Mucosa of rectum (tissue), 2 donors: ENCODE measurements around the gene MPDZ.

Experiments used
- H3K27ac ChIP-seq, 2 donors: one replicate each; pipeline ENCODE4 v1.7.0; 2013; ENCODE audit warnings: inconsistent platforms in 2 of 2, low read depth in 2 of 2, low read length in 2 of 2
- H3K27me3 ChIP-seq, 2 donors: one replicate each; pipeline ENCODE4 v1.7.0; 2013; ENCODE audit warnings: low read length in 2 of 2; ENCODE audit not compliant: control insufficient read depth in 2 of 2, insufficient read depth in 2 of 2
- H3K36me3 ChIP-seq, 2 donors: one replicate each; pipeline ENCODE4 v1.7.0; 2013; ENCODE audit warnings: low read length in 2 of 2; ENCODE audit not compliant: control insufficient read depth in 2 of 2, insufficient read depth in 2 of 2
- H3K4me1 ChIP-seq, 2 donors: one replicate each; pipeline ENCODE4 v1.7.0; 2013; ENCODE audit warnings: low read length in 2 of 2, mild to moderate bottlenecking in 1 of 2; ENCODE audit not compliant: control insufficient read depth in 2 of 2, insufficient read depth in 2 of 2
- H3K4me3 ChIP-seq, 2 donors: one replicate each; pipeline ENCODE4 v1.7.0; 2013; ENCODE audit warnings: low read length in 2 of 2
- H3K9ac ChIP-seq, 2 donors: one replicate each; pipeline ENCODE4 v1.7.0; 2013; ENCODE audit warnings: low read length in 2 of 2, low read depth in 1 of 2, mild to moderate bottlenecking in 1 of 2
- H3K9me3 ChIP-seq, 2 donors: one replicate each; pipeline ENCODE4 v1.7.0; 2013; ENCODE audit warnings: low read length in 2 of 2; ENCODE audit not compliant: control insufficient read depth in 2 of 2
- donor health status: healthy.
- donor health status: Normal muscosa, but diverticular disease.

The MPDZ gene

DNA sequence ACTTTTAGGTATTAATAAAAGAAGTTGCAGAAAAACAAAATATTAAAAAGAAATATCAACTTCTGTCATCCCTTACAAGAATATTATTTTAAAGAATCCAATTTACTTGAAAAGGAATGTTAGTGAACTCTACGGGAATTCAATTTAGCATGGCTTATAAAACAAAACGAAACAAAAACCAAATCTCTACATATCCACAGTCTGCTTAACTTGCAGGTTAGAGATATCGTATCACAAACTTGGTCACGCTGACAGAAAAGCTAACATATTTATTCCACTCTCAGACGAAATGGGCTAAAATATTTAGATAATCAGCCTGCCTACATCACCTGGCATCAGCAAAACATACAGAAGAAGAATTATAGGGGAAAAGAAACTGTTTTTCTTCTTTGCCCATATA lies 92.7 kb downstream of the MPDZ start:
- Histone ChIP-seq H3K9me3 (no peaks in the 10 kb centered on the region), H3K27me3 (no peaks in the 10 kb centered on the region), H3K4me1 (no peaks in the 10 kb centered on the region), H3K27ac (no peak overlapping the region), H3K9ac (no peak overlapping the region), H3K4me3 (no peak overlapping the region), H3K36me3 (no peaks in the 10 kb centered on the region)

GRCh38 chr9:13186091-13186490 lies 93.4 kb downstream of the MPDZ start:
- H3K9ac ChIP-seq, result no peak overlapping the region
- no peaks in the 10 kb centered on the region for H3K9me3 ChIP-seq
- no peak overlapping the region for H3K4me3 ChIP-seq
- no peak overlapping the region for H3K27ac ChIP-seq
- H3K36me3 ChIP-seq, result no peaks in the 10 kb centered on the region
- H3K4me1 ChIP-seq, result no peaks in the 10 kb centered on the region
- H3K27me3 ChIP-seq, result no peaks in the 10 kb centered on the region

DNA sequence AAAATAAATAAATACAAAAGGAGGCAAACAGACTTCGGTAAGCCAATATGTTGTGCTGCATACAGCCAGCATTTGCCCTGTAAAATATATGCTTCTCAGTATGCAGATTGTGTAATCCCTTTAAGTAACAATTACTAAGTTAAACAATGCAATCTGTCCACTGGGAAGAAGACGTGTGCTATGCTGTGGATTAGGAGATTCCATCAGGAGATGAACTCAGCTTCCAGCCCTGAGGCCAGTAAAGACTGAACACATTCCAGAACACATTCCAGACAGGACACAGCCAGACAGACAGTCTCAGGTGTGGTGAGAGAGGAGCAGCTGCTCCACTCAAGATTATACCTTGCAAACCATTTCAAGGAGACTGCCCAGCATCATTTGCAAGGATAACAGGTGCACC lies 97.8 kb downstream of the MPDZ start:
- Histone ChIP-seq H3K27ac (no peak overlapping the region), H3K4me3 (no peak overlapping the region), H3K36me3 (no peaks in the 10 kb centered on the region), H3K9ac (no peak overlapping the region), H3K27me3 (no peaks in the 10 kb centered on the region), H3K4me1 (no peaks in the 10 kb centered on the region), H3K9me3 (no peaks in the 10 kb centered on the region)

DNA sequence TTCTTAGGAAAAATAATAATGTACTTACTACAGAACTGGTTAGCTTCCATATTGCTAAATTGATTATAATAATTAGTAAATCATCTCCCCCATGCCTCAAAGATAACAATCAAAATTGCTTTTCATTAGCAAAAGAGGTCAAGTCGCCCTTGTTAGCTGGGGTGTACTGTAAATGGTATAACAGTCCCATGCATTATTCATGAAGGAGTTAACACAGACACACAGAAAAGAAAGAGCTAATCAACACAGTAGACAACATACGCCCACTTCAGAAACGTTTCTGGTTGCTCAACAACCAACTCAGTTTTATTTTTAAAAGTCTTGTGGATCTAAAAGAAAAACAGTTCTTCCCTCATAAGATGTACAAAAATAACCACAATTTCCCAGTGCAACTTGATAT lies 100.2 kb downstream of the MPDZ start:
- no peak overlapping the region for H3K27ac ChIP-seq
- H3K9me3 ChIP-seq, result no peaks in the 10 kb centered on the region
- no peaks in the 10 kb centered on the region for H3K4me1 ChIP-seq
- no peak overlapping the region for H3K4me3 ChIP-seq
- no peak overlapping the region for H3K9ac ChIP-seq
- H3K27me3 ChIP-seq, result no peaks in the 10 kb centered on the region
- H3K36me3 ChIP-seq, result no peaks in the 10 kb centered on the region

- Histone ChIP-seq H3K4me3 (no peak overlapping the region), H3K4me1 (no peaks in the 10 kb centered on the region), H3K9ac (no peak overlapping the region), H3K27me3 (no peaks in the 10 kb centered on the region), H3K9me3 (no peaks in the 10 kb centered on the region), H3K36me3 (no peaks in the 10 kb centered on the region), H3K27ac (no peak overlapping the region)
Observed at GRCh38 chr9:13175732-13176131, 103.8 kb downstream of the MPDZ start.

DNA sequence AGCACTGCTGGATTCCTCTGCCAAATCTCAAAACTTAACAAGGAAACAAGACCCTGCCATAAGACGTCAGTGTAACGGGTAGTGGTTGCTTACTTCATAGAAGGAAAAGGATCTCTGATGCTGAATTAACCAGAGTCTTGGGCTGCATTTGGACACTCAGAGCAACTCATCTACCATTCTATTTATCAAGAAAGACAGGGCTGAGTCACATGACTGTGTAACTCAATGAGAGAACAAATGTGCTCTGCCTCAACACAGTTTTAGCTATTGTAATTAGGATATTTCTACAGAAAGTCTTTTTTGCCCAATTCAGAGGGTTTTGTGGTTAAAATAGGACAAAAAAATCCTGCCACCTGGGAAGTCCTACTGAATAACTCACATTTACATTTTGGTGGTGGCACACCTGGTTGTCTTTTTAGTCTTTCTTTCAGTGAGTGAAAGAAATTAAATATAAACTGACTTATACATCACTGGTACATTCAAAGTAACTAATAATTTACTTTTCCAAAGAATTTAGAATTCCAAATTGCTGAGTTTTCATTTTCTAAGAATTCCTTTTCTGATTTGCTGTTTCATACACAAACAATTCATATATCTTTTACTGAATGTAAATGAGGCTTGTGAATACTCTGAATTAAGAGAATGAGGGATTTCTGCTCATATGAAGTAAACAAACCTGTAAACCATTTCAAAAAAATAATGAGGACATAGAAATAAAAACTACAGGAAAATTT lies 104.4 kb downstream of the MPDZ start:
- no peak overlapping the region for H3K4me3 ChIP-seq
- H3K36me3 ChIP-seq, result no peaks in the 10 kb centered on the region
- no peak overlapping the region for H3K27ac ChIP-seq
- H3K9me3 ChIP-seq, result no peaks in the 10 kb centered on the region
- H3K27me3 ChIP-seq, result no peaks in the 10 kb centered on the region
- no peak overlapping the region for H3K9ac ChIP-seq
- H3K4me1 ChIP-seq, result no peaks in the 10 kb centered on the region

- no peaks in the 10 kb centered on the region for H3K27me3 ChIP-seq
- H3K27ac ChIP-seq, result no peak overlapping the region
- H3K4me3 ChIP-seq, result no peak overlapping the region
- H3K9me3 ChIP-seq, result no peaks in the 10 kb centered on the region
- H3K9ac ChIP-seq, result no peak overlapping the region
- H3K36me3 ChIP-seq, result no peaks in the 10 kb centered on the region
- no peaks in the 10 kb centered on the region for H3K4me1 ChIP-seq
Observed at GRCh38 chr9:13173553-13173952, 105.9 kb downstream of the MPDZ start.

GRCh38 chr9:13171261-13171660 lies 108.2 kb downstream of the MPDZ start:
- no peaks in the 10 kb centered on the region for H3K9me3 ChIP-seq
- no peaks in the 10 kb centered on the region for H3K36me3 ChIP-seq
- no peaks in the 10 kb centered on the region for H3K4me1 ChIP-seq
- H3K9ac ChIP-seq, result no peak overlapping the region
- no peak overlapping the region for H3K4me3 ChIP-seq
- no peak overlapping the region for H3K27ac ChIP-seq
- no peaks in the 10 kb centered on the region for H3K27me3 ChIP-seq

GRCh38 chr9:13166996-13167395 lies 112.5 kb downstream of the MPDZ start:
- H3K4me3 ChIP-seq, result no peak overlapping the region
- no peaks in the 10 kb centered on the region for H3K36me3 ChIP-seq
- H3K4me1 ChIP-seq, result no peaks in the 10 kb centered on the region
- H3K9ac ChIP-seq, result no peak overlapping the region
- H3K27me3 ChIP-seq, result no peaks in the 10 kb centered on the region
- H3K27ac ChIP-seq, result no peak overlapping the region
- no peaks in the 10 kb centered on the region for H3K9me3 ChIP-seq

GRCh38 chr9:13165956-13166355 lies 113.5 kb downstream of the MPDZ start:
- H3K27me3 ChIP-seq, result no peaks in the 10 kb centered on the region
- H3K4me1 ChIP-seq, result no peaks in the 10 kb centered on the region
- no peaks in the 10 kb centered on the region for H3K9me3 ChIP-seq
- no peak overlapping the region for H3K9ac ChIP-seq
- no peak overlapping the region for H3K4me3 ChIP-seq
- H3K36me3 ChIP-seq, result no peaks in the 10 kb centered on the region
- no peak overlapping the region for H3K27ac ChIP-seq
